Gastrocnemius medialis (tissue), 4 donors: ENCODE data around the gene MEGF6.

ENCODE experiments used
- POLR2A ChIP-seq, 2 donors: fragments of 450-650 bp; IDR thresholded peaks; one replicate each; pipeline ENCODE4 v1.6.1; 2017; ENCODE audit warnings: antibody characterized with exemption in 2 of 2, mild to moderate bottlenecking in 2 of 2, moderate library complexity in 2 of 2
- TF ChIP-seq, protein P1 (sequence below), 5 experiments: fragments of 450-650 bp in 3 of 5; fragments of 200-600 bp in 2 of 5; sonication (generic) in 2 of 5; IDR thresholded peaks in 4 of 5; conservative IDR thresholded peaks in 1 of 5; 1 replicate in 4 of 5; 2 replicates in 1 of 5; pipeline ENCODE4 v1.5.1; 2016 to 2019; ENCODE audit warnings: antibody characterized with exemption in 5 of 5, mild to moderate bottlenecking in 3 of 5, moderate library complexity in 3 of 5

DNA sequence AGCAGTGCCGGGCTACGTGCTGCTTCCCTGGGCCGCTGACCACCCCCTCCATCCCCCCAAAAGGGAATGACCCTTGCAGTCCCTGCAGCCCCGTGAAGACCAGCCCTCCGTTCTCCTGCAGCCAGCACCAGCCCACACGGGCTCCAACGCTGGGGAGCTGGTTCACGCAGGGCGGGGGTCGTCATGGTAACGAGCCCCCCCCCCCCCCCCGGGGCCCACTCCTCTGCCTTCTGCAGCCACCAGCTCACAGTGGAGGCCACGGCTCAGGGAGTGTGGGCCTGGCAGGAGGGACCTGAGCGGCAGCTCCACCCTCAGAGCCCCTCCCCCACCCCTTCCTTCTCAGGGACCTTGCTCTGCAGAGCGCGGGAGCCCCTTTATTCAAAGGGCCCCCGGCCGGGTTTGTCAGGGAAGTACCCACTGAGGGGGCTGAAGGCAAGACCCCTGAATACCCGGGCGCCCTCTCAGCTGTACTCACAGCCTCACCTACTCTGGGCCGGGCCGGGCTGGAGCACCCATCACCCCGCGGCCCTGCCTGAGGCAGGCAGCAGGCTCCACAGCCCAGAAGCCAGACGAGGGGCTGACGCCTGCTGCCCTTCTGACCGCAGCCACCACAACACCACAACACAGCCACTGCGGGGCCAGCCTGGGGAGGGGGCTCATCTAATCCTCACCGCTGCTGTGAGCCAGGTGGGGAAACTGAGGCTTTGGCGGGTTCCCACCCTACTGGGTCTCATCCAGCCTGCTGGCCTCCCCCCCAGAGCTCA is 12.6 kb downstream of the MEGF6 start:
- TF ChIP-seq, protein P1, sequence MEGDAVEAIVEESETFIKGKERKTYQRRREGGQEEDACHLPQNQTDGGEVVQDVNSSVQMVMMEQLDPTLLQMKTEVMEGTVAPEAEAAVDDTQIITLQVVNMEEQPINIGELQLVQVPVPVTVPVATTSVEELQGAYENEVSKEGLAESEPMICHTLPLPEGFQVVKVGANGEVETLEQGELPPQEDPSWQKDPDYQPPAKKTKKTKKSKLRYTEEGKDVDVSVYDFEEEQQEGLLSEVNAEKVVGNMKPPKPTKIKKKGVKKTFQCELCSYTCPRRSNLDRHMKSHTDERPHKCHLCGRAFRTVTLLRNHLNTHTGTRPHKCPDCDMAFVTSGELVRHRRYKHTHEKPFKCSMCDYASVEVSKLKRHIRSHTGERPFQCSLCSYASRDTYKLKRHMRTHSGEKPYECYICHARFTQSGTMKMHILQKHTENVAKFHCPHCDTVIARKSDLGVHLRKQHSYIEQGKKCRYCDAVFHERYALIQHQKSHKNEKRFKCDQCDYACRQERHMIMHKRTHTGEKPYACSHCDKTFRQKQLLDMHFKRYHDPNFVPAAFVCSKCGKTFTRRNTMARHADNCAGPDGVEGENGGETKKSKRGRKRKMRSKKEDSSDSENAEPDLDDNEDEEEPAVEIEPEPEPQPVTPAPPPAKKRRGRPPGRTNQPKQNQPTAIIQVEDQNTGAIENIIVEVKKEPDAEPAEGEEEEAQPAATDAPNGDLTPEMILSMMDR (IDR thresholded peaks at IDR 0.05 in 4 of 5, conservative IDR thresholded peaks at IDR 0.05 in 1 of 5): no peak
- TF ChIP-seq POLR2A (IDR thresholded peaks at IDR 0.05): no peak
